NCI-H2171 treated with DMSO at 0.1 percent for 48 hours (cell line): ENCODE measurements around the gene PON3.

Experiments
- DNase-seq: peaks from one replicate; lab custom pipeline; 2025; lab: John Stamatoyannopoulos, UW

The PON3 gene

GRCh38 chr7:95340491-95340890 lies 55.7 kb downstream of the PON3 start:
- no peak for DNase-seq

GRCh38 chr7:95338832-95339231 lies 57.3 kb downstream of the PON3 start:
- DNase-seq = no peak

GRCh38 chr7:95335093-95335492 lies 61.1 kb downstream of the PON3 start:
- no peak for DNase-seq

GRCh38 chr7:95334447-95334846 lies 61.7 kb downstream of the PON3 start:
- DNase-seq = no peak

GRCh38 chr7:95330961-95331337 lies 65.2 kb downstream of the PON3 start:
- no peak for DNase-seq

GRCh38 chr7:95330204-95330960 lies 65.8 kb downstream of the PON3 start:
- no peak for DNase-seq

GRCh38 chr7:95327356-95327755 lies 68.8 kb downstream of the PON3 start:
- DNase-seq = no peak

- no peak for DNase-seq
These were observed 71.7 kb downstream of the PON3 start, which contains the start of gene PON1 for GRCh38 chr7:95324431-95324830. PON1 (minus strand) TSS chr7:95324532; CDS start chr7:95324475, 57 bp downstream.

GRCh38 chr7:95323410-95324129 lies 72.6 kb downstream of the PON3 start:
- no peak for DNase-seq

GRCh38 chr7:95322854-95323253 lies 73.3 kb downstream of the PON3 start:
- DNase-seq = no peak

- DNase-seq = no peak
These were observed 73.8 kb downstream of the PON3 start for GRCh38 chr7:95322396-95322795.

GRCh38 chr7:95321720-95322119 lies 74.5 kb downstream of the PON3 start:
- no peak for DNase-seq

GRCh38 chr7:95320651-95321050 lies 75.5 kb downstream of the PON3 start:
- DNase-seq = no peak

GRCh38 chr7:95319570-95319969 lies 76.6 kb downstream of the PON3 start:
- DNase-seq = no peak

GRCh38 chr7:95318501-95319100 lies 77.6 kb downstream of the PON3 start:
- DNase-seq = peak; percentile 86

- no peak for DNase-seq
These were observed 78.2 kb downstream of the PON3 start for GRCh38 chr7:95317966-95318365.

GRCh38 chr7:95317546-95317945 lies 78.6 kb downstream of the PON3 start:
- peak; percentile 71 for DNase-seq

GRCh38 chr7:95316588-95316987 lies 79.6 kb downstream of the PON3 start:
- no peak for DNase-seq

- no peak for DNase-seq
These were observed 83.6 kb downstream of the PON3 start for GRCh38 chr7:95312561-95312960.

GRCh38 chr7:95311389-95311788 lies 84.8 kb downstream of the PON3 start:
- DNase-seq = no peak

GRCh38 chr7:95309951-95310350 lies 86.2 kb downstream of the PON3 start:
- DNase-seq = no peak
